MM.1S (cell line): ENCODE results near the gene ZNF823.

Experiments used
- DNase-seq: peaks from one replicate; pipeline ENCODE4 v3.0.0-alpha.2; 2015
- H2AFZ ChIP-seq: fragments of 300-600 bp; sonication (generic); 2 replicates; pipeline ENCODE4 v1.6.0; 2016; ENCODE audit warnings: antibody characterized with exemption, low read length
- H3F3A ChIP-seq: fragments of 300-600 bp; sonication (generic); 2 replicates; pipeline ENCODE4 v1.6.1; 2016; ENCODE audit warnings: mild to moderate bottlenecking, antibody characterized with exemption, low read length, moderate library complexity, mixed read lengths; ENCODE audit not compliant: insufficient read depth
- H3K27ac ChIP-seq: fragments of 300-600 bp; sonication (generic); 2 replicates; pipeline ENCODE4 v1.5.1; 2016; ENCODE audit warnings: mild to moderate bottlenecking, low read length
- H3K27me3 ChIP-seq: fragments of 300-600 bp; sonication (generic); replicated peaks from 2 replicates; pipeline ENCODE4 v1.6.0; 2016; ENCODE audit warnings: low read length; ENCODE audit not compliant: insufficient read depth
- H3K36me3 ChIP-seq: fragments of 300-600 bp; sonication (generic); replicated peaks from 2 replicates; pipeline ENCODE4 v1.6.1; 2016; ENCODE audit warnings: mild to moderate bottlenecking, low read length, mixed read lengths; ENCODE audit not compliant: insufficient read depth
- H3K4me1 ChIP-seq: fragments of 300-600 bp; sonication (generic); 2 replicates; pipeline ENCODE4 v1.6.1; 2016; ENCODE audit warnings: low read length, mixed read lengths
- H3K4me2 ChIP-seq: fragments of 300-600 bp; sonication (generic); 2 replicates; pipeline ENCODE4 v1.6.0; 2016; ENCODE audit warnings: low read depth, low read length
- H3K4me3 ChIP-seq: fragments of 300-600 bp; sonication (generic); 2 replicates; pipeline ENCODE4 v1.5.1; 2016; ENCODE audit warnings: low read length, mixed read lengths
- H3K79me2 ChIP-seq: fragments of 300-600 bp; sonication (generic); 2 replicates; pipeline ENCODE4 v1.6.1; 2016; ENCODE audit warnings: mixed run types, low read length, mixed read lengths
- H3K9ac ChIP-seq: fragments of 300-600 bp; sonication (generic); 2 replicates; pipeline ENCODE4 v1.6.1; 2016; ENCODE audit warnings: low read length, mixed read lengths
- H3K9me2 ChIP-seq: fragments of 300-600 bp; sonication (generic); replicated peaks from 2 replicates; pipeline ENCODE4 v1.6.1; 2016; ENCODE audit warnings: mild to moderate bottlenecking, low read length, mixed read lengths; ENCODE audit not compliant: insufficient read depth
- H3K9me3 ChIP-seq: fragments of 300-600 bp; sonication (generic); replicated peaks from 2 replicates; pipeline ENCODE4 v1.6.1; 2016; ENCODE audit warnings: mild to moderate bottlenecking, low read length, mixed read lengths; ENCODE audit not compliant: insufficient read depth
- H4K20me1 ChIP-seq: fragments of 300-600 bp; sonication (generic); 2 replicates; pipeline ENCODE4 v1.6.1; 2016; ENCODE audit warnings: mild to moderate bottlenecking, low read length, moderate library complexity, mixed read lengths; ENCODE audit not compliant: insufficient read depth
- CTCF ChIP-seq: fragments of 300-600 bp; sonication (generic); IDR thresholded peaks from 2 replicates; pipeline ENCODE4 v1.5.1; 2016; ENCODE audit warnings: antibody characterized with exemption, low read length, mixed read lengths
- EZH2 ChIP-seq: fragments of 300-600 bp; sonication (generic); optimal IDR thresholded peaks from 2 replicates; pipeline ENCODE3; 2017; ENCODE audit warnings: low read depth, mild to moderate bottlenecking, antibody characterized with exemption, low read length, mixed read lengths
- EZH2phosphoT487 ChIP-seq: fragments of 300-600 bp; sonication (generic); IDR thresholded peaks from 2 replicates; pipeline ENCODE4 v1.6.1; 2018; ENCODE audit warnings: antibody characterized with exemption, low read length

The ZNF823 gene

GRCh38 chr19:11769995-11770394 lies 31.2 kb upstream of the ZNF823 start:
- H2AFZ ChIP-seq: no peak overlapping the region
- no peaks in the 10 kb centered on the region for H4K20me1 ChIP-seq
- H3F3A ChIP-seq: no peaks in the 10 kb centered on the region
- no peak overlapping the region for H3K4me2 ChIP-seq
- no peaks in the 10 kb centered on the region for H3K9me3 ChIP-seq
- TF ChIP-seq EZH2 (no peak), EZH2phosphoT487 (no peak), CTCF (no peak)
- H3K4me1 ChIP-seq: peaks cover 9% of the 10 kb centered on the region; the same call in 1 of the 2 replicates
- H3K27ac ChIP-seq: no peak overlapping the region
- DNase-seq: no peak
- no peaks in the 10 kb centered on the region for H3K27me3 ChIP-seq
- H3K9ac ChIP-seq: no peak overlapping the region
- H3K36me3 ChIP-seq: no peaks in the 10 kb centered on the region
- H3K79me2 ChIP-seq: peaks cover 35% of the 10 kb centered on the region
- H3K4me3 ChIP-seq: no peak overlapping the region
- H3K9me2 ChIP-seq: no peaks in the 10 kb centered on the region

- no peaks in the 10 kb centered on the region for H4K20me1 ChIP-seq
- peak overlapping the region; percentile 73; the same call in 1 of the 2 replicates for H3K27ac ChIP-seq
- TF ChIP-seq EZH2: no peak
- no peak for TF ChIP-seq EZH2phosphoT487
- TF ChIP-seq CTCF: no peak
- H3K4me3 ChIP-seq: peak overlapping the region; percentile 93
- H3K36me3 ChIP-seq: no peaks in the 10 kb centered on the region
- peak overlapping the region; percentile 100 for H2AFZ ChIP-seq
- H3K9ac ChIP-seq: peak overlapping the region; percentile 91
- peaks cover 9% of the 10 kb centered on the region; the same call in 1 of the 2 replicates for H3K4me1 ChIP-seq
- H3K9me2 ChIP-seq: no peaks in the 10 kb centered on the region
- H3K27me3 ChIP-seq: no peaks in the 10 kb centered on the region
- peaks cover 27% of the 10 kb centered on the region for H3K79me2 ChIP-seq
- peak overlapping the region; percentile 95 for H3K4me2 ChIP-seq
- 0 out of 2 replicates have a peak, but pooled peaks cover 6% of the 10 kb centered on the region for H3F3A ChIP-seq
- no peaks in the 10 kb centered on the region for H3K9me3 ChIP-seq
- DNase-seq: peak; percentile 41
Measured at GRCh38 chr19:11767633-11768133, 28.9 kb upstream of the ZNF823 start.

- Histone ChIP-seq H3K9me2 (no peaks in the 10 kb centered on the region), H3K9ac (peak within 1 kb of the TSS; percentile 91), H3K27ac (peak within 1 kb of the TSS; percentile 73), H3K4me1 (peaks cover 9% of the 10 kb centered on the region; the same call in 1 of the 2 replicates), H3K9me3 (no peaks in the 10 kb centered on the region), H3K4me2 (peak within 1 kb of the TSS; percentile 95), H3K27me3 (no peaks in the 10 kb centered on the region), H4K20me1 (no peaks in the 10 kb centered on the region), H3K79me2 (peaks cover 27% of the 10 kb centered on the region), H2AFZ (peak within 1 kb of the TSS; percentile 100), H3K36me3 (no peaks in the 10 kb centered on the region), H3K4me3 (peak within 1 kb of the TSS; percentile 93), H3F3A (0 out of 2 replicates have a peak, but pooled peaks cover 6% of the 10 kb centered on the region)
- TF ChIP-seq EZH2phosphoT487 (no peak), EZH2 (no peak), CTCF (no peak)
- peak; percentile 96 for DNase-seq
Measured at GRCh38 chr19:11766597-11767591, 28.1 kb upstream of the ZNF823 start, which contains the start of gene ZNF441. Gene ZNF441 (plus strand): TSS chr19:11767000. CDS start chr19:11767194, 194 bp downstream.
